ENCODE data around the gene ZMYND15. TPM values are rescaled to one million over a fixed set of nuclear protein-coding genes. Genes with fewer than 3 reads are reported as not detected.

Gene ZMYND15
- total RNA-seq, 1 donor from 2014 or later = under 0.01 TPM

DNA sequence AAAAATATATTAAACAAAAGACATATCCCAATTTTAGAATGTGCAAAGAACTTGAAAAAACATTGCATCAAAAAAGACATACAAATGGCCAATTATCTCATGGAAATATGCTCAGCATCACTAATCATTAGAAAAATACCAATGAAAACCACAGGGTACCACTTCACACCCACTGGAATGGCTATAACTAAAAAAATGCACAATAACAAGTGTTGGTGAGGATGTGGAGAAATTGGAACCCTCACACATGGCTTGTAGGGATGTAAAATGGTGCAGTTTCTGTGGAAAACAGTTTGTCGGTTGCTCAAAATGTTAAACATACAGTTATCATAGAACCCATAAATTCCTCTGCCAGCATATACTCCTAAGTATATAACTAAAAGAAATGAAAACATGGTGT is 55.5 kb downstream of the ZMYND15 start:
- no peak overlapping the region for H3K4me3 ChIP-seq (ENCODE audit: low read depth, low read length)
- FAIRE-seq (no peak), DNase-seq (ENCODE audit: low read depth) (no peak)
- H3K36me3 ChIP-seq (ENCODE audit: control insufficient read depth, insufficient read depth, low read length) = peaks cover 11% of the 10 kb centered on the region
- no peak for TF ChIP-seq CTCF (IDR thresholded peaks at IDR 0.05; ENCODE audit: insufficient read depth, low read length, severe bottlenecking)
- H3K27me3 ChIP-seq (ENCODE audit: control insufficient read depth, insufficient read depth, low read length) = no peaks in the 10 kb centered on the region

Other genes with a start within 250 kb of the ZMYND15 start
- gene SPNS2, start 241.0 kb upstream of the ZMYND15 start, total RNA-seq = 3.9 and 22.8 TPM in 2 replicates
- 45.1 and 60.6 TPM in 2 replicates for gene MYBBP1A, start 184.4 kb upstream of the ZMYND15 start, total RNA-seq
- gene GGT6, start 179.3 kb upstream of the ZMYND15 start, total RNA-seq = 6.6 and 24.1 TPM in 2 replicates
- gene SMTNL2, start 155.3 kb upstream of the ZMYND15 start, total RNA-seq = not detected in 2 replicates
- under 0.01 TPM in 1 of 2 replicates, not detected in the other for gene ALOX15, start 98.2 kb upstream of the ZMYND15 start, total RNA-seq
- 11.8 and 13.7 TPM in 2 replicates for gene PELP1, start 35.7 kb upstream of the ZMYND15 start, total RNA-seq
- gene ARRB2, start 29.2 kb upstream of the ZMYND15 start, total RNA-seq = 2.9 and 6.5 TPM in 2 replicates
- 10.5 and 16.5 TPM in 2 replicates for gene MED11, start 8.4 kb upstream of the ZMYND15 start, total RNA-seq
- 9.2 and 12.7 TPM in 2 replicates for gene CXCL16, start 95 bp downstream of the ZMYND15 start, total RNA-seq
- not detected in 2 replicates for gene TM4SF5, start 32.1 kb downstream of the ZMYND15 start, total RNA-seq
- gene VMO1, start 46.5 kb downstream of the ZMYND15 start, total RNA-seq = 0.77 TPM in 1 of 2 replicates, not detected in the other
- not detected in 2 replicates for gene GLTPD2, start 49.1 kb downstream of the ZMYND15 start, total RNA-seq
- gene PSMB6, start 56.3 kb downstream of the ZMYND15 start, total RNA-seq = 144 and 157 TPM in 2 replicates
- gene PLD2, start 67.3 kb downstream of the ZMYND15 start, total RNA-seq = 20.0 and 41.6 TPM in 2 replicates
- 58.4 and 91.7 TPM in 2 replicates for gene MINK1, start 93.5 kb downstream of the ZMYND15 start, total RNA-seq
- 5.5 and 8.3 TPM in 2 replicates for gene C17orf107, start 159.7 kb downstream of the ZMYND15 start, total RNA-seq
- 0.13 and 0.79 TPM in 2 replicates for gene CHRNE, start 163.3 kb downstream of the ZMYND15 start, total RNA-seq
- gene GP1BA, start 192.4 kb downstream of the ZMYND15 start, total RNA-seq = not detected in 2 replicates
- 51.6 and 71.8 TPM in 2 replicates for gene SLC25A11, start 200.2 kb downstream of the ZMYND15 start, total RNA-seq
- 15.8 and 26.0 TPM in 2 replicates for gene RNF167, start 200.4 kb downstream of the ZMYND15 start, total RNA-seq
- 440 and 907 TPM in 2 replicates for gene PFN1, start 208.7 kb downstream of the ZMYND15 start, total RNA-seq
- 0.51 and 1.8 TPM in 2 replicates for gene ENO3, start 211.3 kb downstream of the ZMYND15 start, total RNA-seq
- 40.5 and 64.0 TPM in 2 replicates for gene SPAG7, start 228.0 kb downstream of the ZMYND15 start, total RNA-seq
- 4.7 and 5.9 TPM in 2 replicates for gene CAMTA2, start 247.8 kb downstream of the ZMYND15 start, total RNA-seq

Measured in bronchial epithelial cell (primary cell).